ENCODE data around the gene ALKBH7. TPM values are rescaled to one million over a fixed set of nuclear protein-coding genes. Genes with fewer than 3 reads are reported as not detected.

Gene ALKBH7
- total and polyA plus RNA-seq, 2 of the 13 experiments (the other 11 are each of a cell fraction or from before 2014, with no cell fraction given), result 29.6 to 45.9 TPM

- 32% methylated on average over 9 of the region's 14 CpGs for WGBS (ENCODE audit: low lambda C conversion rate)
- peak overlapping the region; percentile 81 to 99 (median 92) for H3K4me3 ChIP-seq (replicated peaks in 1 of 3; ENCODE audit: insufficient read depth in 1 of 3, low read depth in 2 of 3, low read length in 3 of 3)
- no peak for FAIRE-seq
- peak overlapping the region; percentile 96 for H3K4me2 ChIP-seq (ENCODE audit: low read depth, low read length)
- H3K79me2 ChIP-seq (ENCODE audit: insufficient read depth, low read length), result peaks cover 18% of the 10 kb centered on the region
- BruUV-seq (replicated peaks), result no TSS peak
- intact Hi-C loops (cut with micrococcal nuclease; ENCODE audit: unreplicated experiment), result no loop called here
- no peaks in the 10 kb centered on the region for H3K9me3 ChIP-seq (ENCODE audit: low read length)
- ChIA-PET CTCF (ENCODE audit: low intra/inter-chr PET ratio, low total read pairs) (no interaction called here), POLR2A (interaction anchor here (1.7 to 5.5 kb wide), 2 partner anchors 8 to 21 kb away, joined by 15 to 45 read pairs; partner anchors contain the start of gene ALKBH7)
- no peak for DNase-seq (ENCODE audit: low spot score)
- H3K27me3 ChIP-seq (ENCODE audit: control insufficient read depth in 1 of 2, insufficient read depth in 2 of 2, low read length in 2 of 2), result no peaks in the 10 kb centered on the region; a peak in 1 of 5 replicates
- H3K9ac ChIP-seq (ENCODE audit: insufficient read depth, low read depth, low read length), result peak overlapping the region; percentile 88
- peaks cover 24% of the 10 kb centered on the region for H3K4me1 ChIP-seq (ENCODE audit: insufficient read depth, low read length)
- H3K36me3 ChIP-seq (replicated peaks in 1 of 2; ENCODE audit: control insufficient read depth in 1 of 2, insufficient read depth in 2 of 2, low read length in 2 of 2), result peaks cover 2 to 13% of the 10 kb centered on the region in 2 experiments; a peak in 3 of 5 replicates
- ATAC-seq, result no peak; the same call in 2 of the 3 replicates
- H2AFZ ChIP-seq (ENCODE audit: low read length), result peak overlapping the region; percentile 70
- H3K27ac ChIP-seq (ENCODE audit: extremely low read length, insufficient read depth, low read length), result peak overlapping the region; percentile 65
- no peaks in the 10 kb centered on the region for H4K20me1 ChIP-seq (ENCODE audit: insufficient read depth, low read length)
- in situ Hi-C loops (cut with HindIII; ENCODE audit: extremely low pct_ligation_motif_present, low pct_unique_long_range_greater_than_20kb), result no loop called here
- TF ChIP-seq ZKSCAN8 (CRISPR knock-in tag; IDR thresholded peaks at IDR 0.05; ENCODE audit: borderline replicate concordance) (0 out of 2 replicates have a peak, but pooled peaks have one; percentile 26), ZNF776 (CRISPR knock-in tag; IDR thresholded peaks at IDR 0.05) (no peak), RNF2 (conservative IDR thresholded peaks at IDR 0.05; ENCODE audit: low read depth) (no peak), CCDC6 (CRISPR knock-in tag; IDR thresholded peaks at IDR 0.05) (no peak), SRY (CRISPR knock-in tag; IDR thresholded peaks at IDR 0.05) (no peak; the same call in 1 of the 2 replicates), THAP7 (CRISPR knock-in tag; IDR thresholded peaks at IDR 0.05) (0 out of 2 replicates have a peak, but pooled peaks have one; percentile 25), ZNF280D (CRISPR knock-in tag; IDR thresholded peaks at IDR 0.05) (0 out of 2 replicates have a peak, but pooled peaks have one; percentile 22), ZMYM4 (CRISPR knock-in tag; IDR thresholded peaks at IDR 0.05) (peak; percentile 49; the same call in 1 of the 2 replicates), PRPF4 (IDR thresholded peaks at IDR 0.05; ENCODE audit: low read depth, low read length, poor library complexity, severe bottlenecking) (no peak), ZNF709 (CRISPR knock-in tag; IDR thresholded peaks at IDR 0.05) (0 out of 2 replicates have a peak, but pooled peaks have one; percentile 8), TCF7L2 (IDR thresholded peaks at IDR 0.05; ENCODE audit: low read depth, low read length) (no peak), MED1 (CRISPR knock-in tag; IDR thresholded peaks at IDR 0.05) (no peak), LCORL (IDR thresholded peaks at IDR 0.05) (no peak), LCORL (CRISPR knock-in tag; IDR thresholded peaks at IDR 0.05) (no peak), PHF21A (CRISPR knock-in tag; IDR thresholded peaks at IDR 0.05) (0 out of 2 replicates have a peak, but pooled peaks have one; percentile 30), ZNF598 (CRISPR knock-in tag; IDR thresholded peaks at IDR 0.05; ENCODE audit: borderline replicate concordance) (0 out of 2 replicates have a peak, but pooled peaks have one; percentile 20), ISX (CRISPR knock-in tag; conservative IDR thresholded peaks at IDR 0.05) (no peak), SKI (IDR thresholded peaks at IDR 0.05; ENCODE audit: partially characterized antibody) (no peak), ZNF326 (CRISPR knock-in tag; IDR thresholded peaks at IDR 0.05; ENCODE audit: borderline replicate concordance) (no peak), ZNF496 (CRISPR knock-in tag; IDR thresholded peaks at IDR 0.05; ENCODE audit: insufficient replicate concordance) (no peak), MYPOP (CRISPR knock-in tag; IDR thresholded peaks at IDR 0.05) (peak; percentile 49; the same call in 1 of the 2 replicates), ZNF44 (CRISPR knock-in tag; IDR thresholded peaks at IDR 0.05) (no peak)
These were observed 21.4 kb downstream of the ALKBH7 start for GRCh38 chr19:6393983-6394412.
